LNCaP clone FGC (cell line): Measurements from ENCODE around the gene SIPA1L2.

Source experiments
- DNase-seq: peaks from one replicate; pipeline ENCODE4 v3.0.0-alpha.2; 2011; ENCODE audit warnings: low read depth
- H3K4me3 ChIP-seq: 2 replicates; pipeline ENCODE4 v1.5.1; 2011; ENCODE audit warnings: mild to moderate bottlenecking, low read depth, low read length, control low read depth
- CTCF ChIP-seq: IDR thresholded peaks from 2 replicates; pipeline ENCODE4 v1.5.1; 2012; ENCODE audit warnings: mild to moderate bottlenecking; ENCODE audit not compliant: control insufficient read depth, insufficient read depth; ENCODE audit errors: extremely low read depth

The SIPA1L2 gene

GRCh38 chr1:232596666-232597303 lies 33.1 kb downstream of the SIPA1L2 start:
- H3K4me3 ChIP-seq: no peak overlapping the region
- DNase-seq: no peak
- TF ChIP-seq CTCF: no peak

- no peak for DNase-seq
- no peak for TF ChIP-seq CTCF
- H3K4me3 ChIP-seq: no peak overlapping the region
Observed at GRCh38 chr1:232594768-232595698, 34.9 kb downstream of the SIPA1L2 start.

- no peak for TF ChIP-seq CTCF
- DNase-seq: no peak
- H3K4me3 ChIP-seq: no peak overlapping the region
Observed at GRCh38 chr1:232593717-232594502, 36.0 kb downstream of the SIPA1L2 start.

- no peak overlapping the region for H3K4me3 ChIP-seq
- no peak for DNase-seq
- TF ChIP-seq CTCF: no peak
Observed at GRCh38 chr1:232591344-232591743, 38.6 kb downstream of the SIPA1L2 start.

GRCh38 chr1:232590744-232591082 lies 39.2 kb downstream of the SIPA1L2 start:
- no peak for DNase-seq
- TF ChIP-seq CTCF: no peak

GRCh38 chr1:232589812-232590743 lies 39.9 kb downstream of the SIPA1L2 start:
- DNase-seq: no peak
- no peak overlapping the region for H3K4me3 ChIP-seq
- no peak for TF ChIP-seq CTCF

More at GRCh38 chr1:232590744-232591082, 39.2 kb downstream of the SIPA1L2 start:
- H3K4me3 ChIP-seq: no peak overlapping the region
